Measurements from ENCODE around the gene LPP. TPM values are rescaled to one million over a fixed set of nuclear protein-coding genes. Genes with fewer than 3 reads are reported as not detected.

The LPP gene
- total RNA-seq, 1 donor = 92.1 TPM

DNA sequence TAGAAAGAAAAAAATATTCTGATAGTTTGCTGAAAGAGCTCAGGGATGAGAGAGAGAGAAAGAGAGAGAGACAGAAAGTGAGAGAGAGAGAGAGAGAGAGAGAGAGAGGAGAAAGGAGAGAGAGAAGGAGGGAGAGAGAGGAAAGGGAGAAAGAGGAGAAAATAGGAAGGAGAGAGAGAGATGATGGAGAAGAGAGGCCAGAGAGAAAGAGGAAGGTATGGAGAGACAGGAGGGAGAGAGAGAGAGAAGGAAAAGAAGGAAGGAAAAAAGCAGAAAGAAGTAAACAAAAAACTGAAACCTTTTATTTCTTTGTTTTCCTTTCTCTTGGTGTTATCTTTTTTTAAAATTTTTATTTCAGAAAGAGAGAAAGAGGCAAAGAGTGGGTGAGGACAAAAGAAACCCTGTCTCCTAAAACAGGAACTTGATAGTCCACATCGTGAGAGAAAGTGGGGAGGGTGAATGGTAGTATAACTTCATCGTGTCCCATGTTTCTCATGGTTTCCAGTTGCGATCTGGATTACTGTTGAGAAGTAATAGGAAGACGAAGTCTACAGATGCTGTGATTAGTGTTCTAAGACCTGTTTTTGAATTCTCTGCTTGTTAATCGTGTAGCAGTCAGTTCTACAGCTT lies 279.7 kb downstream of the LPP start:
- TF ChIP-seq, protein P1, sequence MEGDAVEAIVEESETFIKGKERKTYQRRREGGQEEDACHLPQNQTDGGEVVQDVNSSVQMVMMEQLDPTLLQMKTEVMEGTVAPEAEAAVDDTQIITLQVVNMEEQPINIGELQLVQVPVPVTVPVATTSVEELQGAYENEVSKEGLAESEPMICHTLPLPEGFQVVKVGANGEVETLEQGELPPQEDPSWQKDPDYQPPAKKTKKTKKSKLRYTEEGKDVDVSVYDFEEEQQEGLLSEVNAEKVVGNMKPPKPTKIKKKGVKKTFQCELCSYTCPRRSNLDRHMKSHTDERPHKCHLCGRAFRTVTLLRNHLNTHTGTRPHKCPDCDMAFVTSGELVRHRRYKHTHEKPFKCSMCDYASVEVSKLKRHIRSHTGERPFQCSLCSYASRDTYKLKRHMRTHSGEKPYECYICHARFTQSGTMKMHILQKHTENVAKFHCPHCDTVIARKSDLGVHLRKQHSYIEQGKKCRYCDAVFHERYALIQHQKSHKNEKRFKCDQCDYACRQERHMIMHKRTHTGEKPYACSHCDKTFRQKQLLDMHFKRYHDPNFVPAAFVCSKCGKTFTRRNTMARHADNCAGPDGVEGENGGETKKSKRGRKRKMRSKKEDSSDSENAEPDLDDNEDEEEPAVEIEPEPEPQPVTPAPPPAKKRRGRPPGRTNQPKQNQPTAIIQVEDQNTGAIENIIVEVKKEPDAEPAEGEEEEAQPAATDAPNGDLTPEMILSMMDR (IDR thresholded peaks at IDR 0.05; ENCODE audit: insufficient read depth, low read length) = no peak
- DNase-seq (ENCODE audit: low read depth) = no peak
- H3K4me3 ChIP-seq (ENCODE audit: low read depth, low read length) = no peak overlapping the region

DNA sequence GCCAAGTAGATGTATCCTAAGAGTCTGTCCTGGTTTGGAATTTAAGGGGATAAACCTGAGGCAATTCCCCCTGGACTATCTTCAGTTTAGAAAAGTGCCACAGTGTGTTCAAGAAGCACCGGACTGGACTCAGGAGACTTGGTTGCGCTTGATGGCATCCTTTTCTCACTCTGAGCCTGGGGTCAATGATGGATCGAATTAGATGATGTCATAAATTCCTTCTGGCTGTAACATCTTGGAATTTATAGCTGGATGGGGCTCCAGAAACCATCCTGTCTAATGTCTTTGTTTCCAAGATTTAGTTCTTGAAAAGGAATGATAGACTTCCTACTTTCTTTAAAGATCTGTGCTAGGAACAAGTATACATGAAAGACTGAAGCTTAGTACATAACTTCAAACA lies 280.6 kb downstream of the LPP start:
- peak; percentile 23 for DNase-seq (ENCODE audit: low read depth)
- no peak overlapping the region for H3K4me3 ChIP-seq (ENCODE audit: low read depth, low read length)
- TF ChIP-seq, protein P1 (IDR thresholded peaks at IDR 0.05; ENCODE audit: insufficient read depth, low read length) = no peak

DNA sequence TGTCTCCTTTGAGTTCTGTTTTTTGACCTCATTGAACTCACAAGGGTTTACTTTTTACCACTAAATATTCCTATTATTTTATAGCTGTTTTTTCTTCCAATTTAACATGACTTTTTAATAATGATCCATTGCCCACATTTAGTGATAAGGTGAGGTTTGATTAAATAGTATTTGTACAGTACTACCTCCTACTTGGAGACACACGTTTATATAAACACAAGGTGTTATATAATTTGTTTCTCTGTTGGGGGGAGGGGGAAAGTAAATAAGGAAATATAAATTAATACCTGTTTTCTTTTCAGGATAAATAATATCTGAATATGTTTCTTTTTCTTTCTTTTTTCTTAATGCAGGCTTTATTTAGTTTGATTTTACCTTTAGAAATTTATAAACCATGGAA lies 281.3 kb downstream of the LPP start:
- no peak for DNase-seq (ENCODE audit: low read depth)
- H3K4me3 ChIP-seq (ENCODE audit: low read depth, low read length) = no peak overlapping the region
- TF ChIP-seq, protein P1 (IDR thresholded peaks at IDR 0.05; ENCODE audit: insufficient read depth, low read length) = no peak

DNA sequence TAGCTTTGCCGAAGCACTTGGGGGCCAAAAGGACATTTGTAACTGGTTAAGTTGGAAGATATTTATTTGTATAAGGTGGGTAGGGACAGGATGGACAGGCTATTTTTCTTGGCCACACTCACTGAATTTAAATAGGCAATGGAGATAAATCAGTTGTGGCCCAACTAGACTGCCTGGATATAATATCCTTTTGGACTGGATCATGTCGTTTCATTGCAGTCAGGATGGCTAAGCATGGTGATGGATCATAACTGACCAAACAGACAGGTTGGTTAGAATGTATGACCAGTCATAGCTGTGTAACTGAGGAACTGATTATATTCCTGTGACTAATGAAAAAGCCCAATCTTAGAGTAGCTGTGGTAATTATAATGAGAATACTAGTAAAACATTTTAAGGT lies 284.0 kb downstream of the LPP start:
- TF ChIP-seq, protein P1 (IDR thresholded peaks at IDR 0.05; ENCODE audit: insufficient read depth, low read length) = no peak
- DNase-seq (ENCODE audit: low read depth) = peak; percentile 7
- H3K4me3 ChIP-seq (ENCODE audit: low read depth, low read length) = no peak overlapping the region

DNA sequence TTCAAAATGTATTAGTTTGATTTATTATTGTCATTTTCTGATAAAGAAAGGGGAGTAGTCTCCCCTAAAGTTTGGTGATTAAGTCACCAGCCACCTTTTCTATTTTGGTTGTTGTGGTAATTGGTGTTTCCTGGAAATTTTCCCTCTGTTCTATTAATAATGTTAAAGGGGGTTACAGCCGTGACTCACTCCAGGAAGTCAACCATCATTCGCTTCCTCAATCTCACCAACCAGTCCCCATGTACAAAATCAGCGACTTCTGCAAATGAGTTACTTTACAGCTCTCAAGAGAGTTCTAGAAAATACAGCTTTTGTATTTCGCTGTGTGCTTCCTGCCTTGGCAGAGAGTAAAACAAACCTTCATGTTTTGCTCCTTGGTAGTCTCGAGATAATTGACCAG lies 285.1 kb downstream of the LPP start:
- TF ChIP-seq, protein P1 (IDR thresholded peaks at IDR 0.05; ENCODE audit: insufficient read depth, low read length) = no peak
- DNase-seq (ENCODE audit: low read depth) = no peak
- H3K4me3 ChIP-seq (ENCODE audit: low read depth, low read length) = no peak overlapping the region

DNA sequence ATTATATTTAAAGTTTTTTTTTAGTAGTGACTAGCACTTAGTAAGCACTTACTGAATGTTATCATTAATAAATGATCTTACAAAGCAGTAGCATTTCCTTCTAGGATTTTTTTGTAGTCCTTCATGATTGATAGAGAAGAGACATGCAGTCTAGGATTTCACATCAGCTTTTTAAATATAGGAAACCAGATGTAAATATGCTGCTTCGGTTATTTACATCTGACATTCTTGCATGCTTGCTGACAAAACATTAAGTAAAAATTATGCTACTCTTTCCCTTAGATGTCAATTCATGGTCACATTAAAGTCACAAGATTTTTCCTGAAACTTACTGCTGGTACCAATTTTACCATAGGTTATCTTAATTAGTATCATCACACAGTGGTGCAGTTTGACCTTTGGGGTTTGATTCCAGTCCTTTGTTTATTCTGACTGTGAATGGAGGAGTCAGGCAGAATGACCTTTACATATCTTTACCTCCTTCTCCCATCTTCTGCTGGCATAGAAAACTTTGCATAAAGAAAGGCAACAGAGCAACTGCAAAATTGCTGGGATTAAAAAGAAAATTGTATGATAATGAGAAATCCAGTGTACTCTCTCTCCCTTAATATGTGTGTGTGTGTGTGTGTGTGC lies 286.5 kb downstream of the LPP start:
- DNase-seq (ENCODE audit: low read depth) = no peak
- TF ChIP-seq, protein P1 (IDR thresholded peaks at IDR 0.05; ENCODE audit: insufficient read depth, low read length) = no peak
- no peak overlapping the region for H3K4me3 ChIP-seq (ENCODE audit: low read depth, low read length)

All from fibroblast of the aortic adventitia (primary cell).